HG02884 (cell line): ENCODE data around the gene RCE1.

Experiments
- ATAC-seq: cut with Tn5 transposase; IDR thresholded peaks from one replicate; pipeline ENCODE4 v1.9.1; 2021; ENCODE audit warnings: mild to moderate bottlenecking, moderate library complexity; ENCODE audit not compliant: unreplicated experiment

Gene RCE1

DNA sequence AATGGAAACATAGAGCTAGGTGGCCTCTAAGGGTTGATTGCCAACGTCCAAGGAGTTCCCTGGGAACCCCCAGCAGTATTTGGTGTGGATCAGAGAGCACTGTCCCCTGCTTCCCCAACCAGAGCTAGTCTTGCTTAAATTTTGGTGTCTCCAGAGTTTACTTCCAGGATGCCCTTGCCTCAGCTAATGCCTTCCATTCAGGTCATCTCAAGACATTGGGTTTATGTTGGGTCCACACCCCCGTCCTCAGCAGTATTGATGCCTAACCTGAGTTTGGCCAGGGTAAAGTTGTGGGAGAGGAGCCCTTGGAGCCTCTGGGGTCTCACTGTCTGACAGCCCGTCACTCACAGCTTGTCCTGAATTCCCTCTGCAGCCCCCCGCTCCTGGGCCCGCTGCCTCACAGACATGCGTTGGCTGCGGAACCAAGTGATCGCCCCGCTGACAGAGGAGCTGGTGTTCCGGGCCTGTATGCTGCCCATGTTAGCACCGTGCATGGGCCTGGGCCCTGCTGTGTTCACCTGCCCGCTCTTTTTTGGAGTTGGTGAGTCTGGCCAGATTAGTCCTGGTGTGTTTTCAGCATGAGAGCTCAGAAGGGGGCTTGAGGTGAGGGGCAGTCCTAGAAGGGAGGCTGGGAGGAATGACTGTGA is 1.4 kb downstream of the RCE1 start:
- ATAC-seq, result no peak

DNA sequence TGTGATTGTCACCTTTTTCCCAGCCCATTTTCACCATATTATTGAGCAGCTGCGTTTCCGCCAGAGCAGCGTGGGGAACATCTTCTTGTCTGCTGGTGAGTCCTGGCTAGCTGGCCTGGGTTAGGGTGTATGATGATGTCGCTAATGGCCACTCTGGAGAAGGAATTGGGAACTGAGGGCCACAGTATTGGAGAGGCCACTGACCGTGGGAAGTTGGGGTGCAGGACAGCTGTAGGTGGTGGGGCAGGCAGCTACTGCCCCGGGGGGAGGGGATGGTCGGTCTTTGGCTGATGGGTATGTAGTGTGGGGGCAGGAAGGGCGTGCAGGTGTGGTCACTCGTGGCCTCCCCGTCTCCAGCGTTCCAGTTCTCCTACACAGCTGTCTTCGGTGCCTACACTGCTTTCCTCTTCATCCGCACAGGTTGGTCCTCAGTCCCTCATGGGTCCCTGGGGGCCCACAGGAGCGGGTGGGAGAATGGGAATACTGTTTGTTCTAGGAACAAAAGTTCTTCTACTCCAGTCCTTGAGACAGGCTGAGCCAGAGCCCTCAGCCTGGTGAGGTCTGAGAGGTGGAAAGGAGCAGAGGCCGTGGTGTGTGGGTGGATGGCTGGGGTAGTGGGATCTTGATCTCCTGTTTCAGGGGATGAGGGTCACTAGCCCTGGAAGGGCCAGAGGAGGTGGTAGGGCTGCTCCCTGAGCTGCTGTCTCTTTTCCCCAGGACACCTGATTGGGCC is 2.1 kb downstream of the RCE1 start:
- no peak for ATAC-seq

DNA sequence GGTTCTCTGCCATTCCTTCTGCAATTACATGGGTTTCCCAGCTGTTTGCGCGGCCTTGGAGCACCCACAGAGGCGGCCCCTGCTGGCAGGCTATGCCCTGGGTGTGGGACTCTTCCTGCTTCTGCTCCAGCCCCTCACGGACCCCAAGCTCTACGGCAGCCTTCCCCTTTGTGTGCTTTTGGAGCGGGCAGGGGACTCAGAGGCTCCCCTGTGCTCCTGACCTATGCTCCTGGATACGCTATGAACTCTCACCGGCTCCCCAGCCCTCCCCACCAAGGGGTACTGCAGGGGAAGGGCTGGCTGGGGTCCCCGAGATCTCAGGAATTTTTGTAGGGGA is 2.6 kb downstream of the RCE1 start:
- no peak for ATAC-seq

DNA sequence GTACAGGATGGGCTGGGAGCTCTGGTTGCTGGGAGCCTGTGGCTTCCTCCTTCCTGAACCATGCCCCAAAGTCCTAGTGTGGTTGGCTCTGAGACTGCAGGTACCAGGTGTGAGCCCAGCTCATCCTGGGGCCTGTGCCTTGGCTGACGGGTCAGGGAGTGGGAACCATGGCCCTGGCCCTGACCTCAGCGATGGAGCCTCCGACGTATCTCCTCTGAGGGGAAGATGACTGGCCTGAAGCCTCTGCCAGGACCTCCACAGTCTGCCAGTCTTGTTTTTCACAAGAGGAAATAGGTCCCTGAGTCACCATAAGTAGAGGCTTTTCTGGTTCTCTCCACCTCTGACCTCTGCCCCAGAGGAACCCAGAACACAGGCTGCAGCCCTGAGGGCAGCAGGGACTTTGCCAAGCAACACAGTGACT is 3.4 kb downstream of the RCE1 start:
- ATAC-seq, result no peak

DNA sequence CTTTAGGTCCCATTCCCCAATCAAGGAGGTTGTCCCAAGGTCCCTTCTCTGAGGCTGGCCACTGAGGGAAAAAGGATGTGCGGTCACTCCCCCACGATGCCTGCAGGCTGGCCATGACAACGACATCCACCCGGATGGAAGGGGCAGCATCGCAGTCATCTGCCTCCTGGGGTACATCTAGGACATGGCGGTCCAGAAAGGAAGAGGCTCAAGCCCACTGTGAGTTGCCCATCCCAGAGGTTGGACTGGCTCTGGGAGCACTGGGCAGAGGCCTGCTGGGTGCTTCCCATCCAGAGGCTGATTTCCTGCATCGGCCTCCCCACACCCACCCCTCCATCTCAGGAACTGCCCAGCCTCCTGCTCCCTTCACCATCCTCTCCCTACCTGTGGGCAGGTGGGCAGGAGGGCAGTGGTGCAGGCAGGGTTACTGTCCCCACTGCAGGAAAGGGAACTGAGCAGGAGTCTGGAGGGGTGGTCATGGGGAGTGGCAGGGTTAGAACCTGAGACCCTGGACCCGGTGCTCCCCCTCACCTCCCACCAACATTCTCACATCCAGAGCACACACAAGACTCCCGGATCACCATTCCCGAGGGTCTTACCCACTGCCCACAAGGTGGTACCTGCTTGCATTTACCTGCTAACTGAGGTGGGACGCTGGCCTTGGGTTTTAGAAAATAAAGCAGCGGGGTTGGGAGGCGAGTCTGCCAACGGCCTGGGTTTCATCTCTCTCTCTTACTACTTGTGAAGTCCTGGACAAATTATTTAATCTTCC is 4.4 kb downstream of the RCE1 start:
- no peak for ATAC-seq

DNA sequence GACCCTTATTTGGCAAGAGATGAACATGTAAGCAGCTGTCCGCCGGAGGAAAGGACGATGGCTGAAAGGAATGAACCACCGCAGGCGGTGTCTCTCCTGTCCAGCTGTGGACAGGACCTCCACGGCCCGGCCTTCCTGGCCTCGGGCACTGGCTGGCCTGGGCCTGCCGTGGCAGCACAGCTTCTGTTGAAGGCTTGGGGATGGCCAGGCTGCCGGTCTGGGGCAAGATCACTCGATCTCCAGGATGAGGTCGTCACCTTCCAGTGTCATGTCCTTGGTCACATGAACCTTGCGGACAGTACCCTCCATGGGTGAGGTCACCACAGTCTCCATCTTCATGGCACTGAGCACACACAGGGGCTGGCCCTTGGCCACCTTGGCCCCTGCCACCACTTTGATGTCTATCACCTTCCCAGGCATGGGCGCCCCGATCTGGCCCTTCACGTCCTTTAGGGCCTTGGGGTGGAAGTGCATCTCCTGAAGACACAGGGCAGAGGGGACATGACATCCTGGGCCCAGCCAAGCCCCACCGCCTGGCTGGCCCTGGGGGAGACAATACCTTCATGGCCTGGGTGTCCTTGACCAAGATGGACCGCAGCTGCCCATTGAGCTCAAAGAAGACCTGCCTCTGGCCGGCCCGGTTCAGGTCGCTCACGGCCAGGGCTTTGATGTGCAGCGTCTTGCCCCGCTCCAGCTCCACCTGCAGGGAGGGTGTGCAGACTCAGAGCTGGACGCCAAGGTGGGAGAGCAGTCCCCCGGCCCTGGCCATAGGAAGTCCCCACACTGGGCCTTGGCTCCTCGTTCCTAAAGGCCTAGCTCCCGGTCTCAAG is 5.6 kb downstream of the RCE1 start:
- no peak for ATAC-seq

DNA sequence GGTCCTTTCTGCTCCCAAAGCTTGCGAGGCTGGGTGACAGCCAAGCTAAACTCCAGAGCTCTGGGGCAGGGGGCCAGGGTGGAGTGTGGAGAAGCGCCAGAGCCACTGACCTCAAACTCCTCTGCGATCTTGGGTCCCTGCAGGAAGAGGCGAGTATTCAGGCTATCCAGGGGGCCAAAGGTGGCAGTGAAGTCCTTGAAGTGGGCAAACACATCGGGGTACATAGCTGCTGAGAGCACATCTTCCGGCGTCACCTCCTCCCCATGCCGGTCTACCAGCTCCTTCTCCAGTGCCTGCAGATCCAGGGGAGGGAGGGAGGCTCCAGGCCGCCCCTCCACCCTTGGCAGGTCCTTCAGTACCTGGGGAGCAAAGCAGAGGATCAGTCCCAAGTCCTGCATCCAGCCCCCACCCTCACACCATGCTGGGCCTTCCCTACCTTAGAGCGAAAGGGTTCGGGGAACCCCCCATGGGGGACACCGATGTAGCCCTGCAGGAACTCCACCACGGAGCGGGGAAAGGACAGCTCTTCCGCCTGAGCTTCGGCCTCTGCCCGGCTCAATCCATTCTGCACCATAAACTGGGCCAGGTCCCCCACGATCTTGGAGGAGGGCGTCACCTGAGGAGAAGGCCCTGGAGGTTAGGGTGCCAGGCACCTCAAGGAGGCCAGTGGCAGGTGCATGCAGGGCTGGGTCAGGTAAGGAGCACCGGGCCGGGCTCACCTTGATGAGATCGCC is 6.4 kb downstream of the RCE1 start:
- ATAC-seq, result no peak

DNA sequence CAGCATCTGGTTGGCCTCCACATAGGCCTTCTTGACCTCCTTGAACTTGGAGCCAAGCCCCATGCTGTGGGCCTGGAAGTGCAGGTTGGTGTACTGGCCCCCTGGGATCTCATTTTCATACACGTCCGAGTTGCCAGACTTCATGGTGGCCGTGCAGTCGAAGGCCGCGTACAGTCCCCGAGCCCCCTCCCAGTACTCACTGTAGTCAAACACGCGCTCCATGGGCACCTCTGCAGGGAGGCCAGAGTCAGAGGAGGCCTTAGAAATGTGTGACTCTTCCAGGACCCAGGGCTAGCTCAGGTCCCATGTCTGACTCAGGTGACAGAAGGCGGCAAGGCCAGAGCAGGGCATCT is 7.0 kb downstream of the RCE1 start:
- ATAC-seq, result no peak

DNA sequence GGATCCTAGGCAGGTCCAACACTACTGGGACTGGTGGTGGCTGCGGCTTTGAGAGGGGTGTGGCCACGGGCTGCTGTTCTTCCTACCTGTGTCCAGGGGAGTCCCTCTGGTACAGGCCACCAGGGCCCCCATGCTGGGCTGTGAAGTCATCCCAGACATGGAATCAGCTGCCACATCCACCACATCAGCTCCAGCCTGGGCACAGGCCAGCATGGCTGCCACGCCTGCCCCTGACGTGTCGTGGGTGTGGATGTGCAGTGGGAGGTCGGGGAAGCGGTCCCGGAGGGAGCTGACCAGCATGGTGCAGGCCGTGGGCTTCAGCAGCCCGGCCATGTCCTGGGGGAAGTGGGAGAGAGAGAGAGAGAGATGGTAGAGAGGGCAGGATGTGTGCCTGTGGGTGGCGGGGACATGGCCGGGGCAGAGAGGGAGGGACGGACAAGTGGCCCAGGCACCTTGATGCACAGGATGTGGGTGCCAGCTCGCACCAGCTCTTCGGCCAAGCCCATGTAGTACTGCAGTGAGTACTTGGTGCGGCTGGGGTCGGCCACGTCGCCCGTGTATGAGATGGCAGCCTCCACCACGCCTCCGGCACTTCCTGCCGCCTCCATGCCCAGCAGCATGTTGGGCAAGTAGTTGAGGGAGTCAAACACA is 7.5 kb downstream of the RCE1 start:
- no peak for ATAC-seq

DNA sequence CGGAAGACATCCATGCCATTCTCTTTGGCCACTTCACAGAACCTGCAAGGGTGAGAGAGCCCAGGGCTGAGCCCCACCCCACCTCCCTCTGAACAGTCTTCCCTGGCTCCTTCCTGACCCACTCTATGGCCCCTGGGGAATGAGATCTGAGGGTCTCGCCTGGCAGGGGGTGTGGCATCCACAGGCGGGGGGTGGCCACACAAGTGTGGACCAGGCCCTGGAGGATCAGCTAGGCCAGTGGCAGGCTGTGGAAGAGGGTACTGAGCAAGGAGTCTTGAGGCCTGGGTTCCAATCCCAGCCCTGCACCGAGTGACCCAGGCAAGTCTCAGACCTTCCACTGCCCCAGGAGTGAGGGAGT is 8.0 kb downstream of the RCE1 start:
- ATAC-seq, result no peak

DNA sequence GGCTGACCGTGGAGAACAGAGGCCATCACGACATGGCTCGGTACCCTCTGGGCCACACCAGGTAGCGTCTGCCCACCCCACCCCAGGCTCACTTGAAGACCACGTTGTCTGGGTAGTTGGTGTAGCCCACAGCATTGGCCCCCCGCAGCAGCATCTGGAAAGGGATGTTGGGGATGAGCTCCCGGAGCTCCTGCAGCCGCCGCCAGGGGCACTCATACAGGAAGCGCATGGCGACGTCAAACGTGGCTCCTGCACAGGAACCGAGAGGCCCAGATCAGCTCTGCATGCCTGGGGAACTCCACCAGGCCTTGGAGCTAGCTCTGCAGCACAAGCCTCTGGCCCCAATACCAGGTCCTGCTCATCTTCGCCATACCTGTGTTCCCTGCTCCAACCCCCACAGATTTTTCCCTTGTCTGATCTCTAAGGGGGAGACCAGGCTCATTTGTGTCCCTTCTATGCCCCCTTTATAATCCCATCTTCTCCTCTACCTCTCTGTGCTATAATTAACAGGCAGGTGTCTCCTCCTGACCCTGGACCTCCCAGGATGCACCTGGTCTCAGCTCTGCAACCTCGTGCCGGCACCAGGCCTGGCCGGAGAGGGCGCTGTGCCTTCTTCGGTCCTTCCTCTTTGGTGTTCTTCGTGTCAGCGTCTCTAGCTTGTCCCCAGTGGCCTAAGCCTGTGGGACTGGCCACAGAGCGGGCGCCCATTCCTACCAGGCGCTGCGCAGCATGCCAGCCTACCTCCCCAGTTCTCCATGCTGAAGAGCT is 8.6 kb downstream of the RCE1 start:
- no peak for ATAC-seq

DNA sequence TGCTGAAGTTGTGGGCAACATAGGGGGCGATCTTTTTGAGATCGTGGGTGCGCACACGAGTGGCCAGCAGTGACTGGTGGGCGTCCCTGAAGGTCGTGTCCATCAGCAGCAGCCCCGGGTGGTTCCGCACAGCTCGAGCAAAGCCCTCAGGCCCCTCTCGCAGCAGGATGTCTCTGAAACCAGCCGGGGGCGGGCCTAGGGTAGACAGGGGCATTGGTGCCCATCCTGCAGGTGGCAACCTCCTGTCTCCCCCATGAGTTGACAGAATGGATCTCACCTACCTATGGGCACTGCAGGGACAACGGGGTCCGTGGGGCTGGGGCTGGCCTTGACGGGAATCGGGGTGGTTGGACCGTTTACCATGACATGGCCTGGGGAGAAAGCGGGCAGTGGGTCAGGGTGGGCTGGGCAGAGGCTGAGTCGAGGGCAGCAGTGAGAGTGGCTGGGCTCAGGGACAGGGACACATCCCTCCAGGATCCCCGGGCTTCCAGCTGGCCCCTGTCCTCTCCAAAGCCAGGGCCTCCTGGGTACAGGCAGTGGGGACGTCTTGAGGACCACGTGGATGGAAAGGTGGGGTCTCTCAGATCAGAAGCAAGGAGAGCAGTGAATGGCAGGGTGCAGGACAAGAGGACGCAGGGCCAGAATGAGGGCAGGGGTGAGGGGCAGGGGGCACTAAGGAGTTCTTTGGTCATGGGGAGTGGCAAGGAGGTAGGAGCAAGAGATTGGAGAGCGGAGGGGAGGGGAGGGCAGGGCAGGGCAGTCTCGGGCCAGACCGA is 9.4 kb downstream of the RCE1 start:
- no peak for ATAC-seq

DNA sequence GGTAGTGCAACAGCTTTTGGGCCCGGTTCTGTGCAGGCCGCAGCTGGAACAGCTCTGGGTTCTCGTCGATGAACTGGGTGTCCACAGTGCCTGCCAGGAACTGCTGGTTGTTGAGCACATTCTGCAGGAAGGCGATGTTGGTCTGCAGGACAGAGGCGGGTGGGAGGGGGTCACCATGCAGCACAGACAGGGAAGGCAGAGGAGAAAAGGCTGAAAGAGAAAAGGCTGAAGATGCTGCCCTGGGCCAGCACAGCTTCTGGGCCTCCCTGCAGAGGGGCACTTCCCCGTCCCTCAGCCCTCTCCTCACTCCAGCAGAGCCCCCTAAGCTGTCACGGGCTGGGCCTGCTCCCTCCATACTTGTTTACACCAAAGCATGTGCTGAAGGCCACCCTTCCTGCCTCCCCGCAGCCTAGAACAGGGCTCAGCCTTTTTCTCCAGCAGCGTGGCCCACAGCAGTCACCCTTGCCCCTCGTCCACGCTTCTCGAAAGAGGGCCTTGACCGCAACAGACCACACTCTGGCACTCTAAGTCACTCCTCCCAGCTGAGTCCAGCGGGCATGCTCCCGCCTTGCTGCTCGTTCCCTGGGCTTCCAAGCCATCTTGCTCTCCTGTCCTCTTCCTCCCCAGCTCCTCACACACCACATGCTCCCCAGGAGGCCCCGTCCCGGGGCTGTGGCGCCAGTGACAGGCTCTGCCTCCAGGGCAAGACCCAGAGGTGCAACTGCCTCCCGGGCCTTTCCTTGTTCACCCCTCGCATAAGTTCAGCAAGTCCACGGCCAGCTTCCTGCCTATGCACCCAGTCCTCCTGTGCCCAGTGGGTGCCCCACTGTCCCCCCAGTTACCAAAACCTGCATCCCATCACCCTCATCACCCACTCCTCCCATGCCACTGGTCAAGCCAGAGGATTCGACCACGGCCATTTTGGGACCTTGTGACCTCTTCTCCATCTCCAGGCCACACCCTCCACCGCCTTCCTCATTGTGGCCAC is 10.3 kb downstream of the RCE1 start:
- ATAC-seq, result no peak

DNA sequence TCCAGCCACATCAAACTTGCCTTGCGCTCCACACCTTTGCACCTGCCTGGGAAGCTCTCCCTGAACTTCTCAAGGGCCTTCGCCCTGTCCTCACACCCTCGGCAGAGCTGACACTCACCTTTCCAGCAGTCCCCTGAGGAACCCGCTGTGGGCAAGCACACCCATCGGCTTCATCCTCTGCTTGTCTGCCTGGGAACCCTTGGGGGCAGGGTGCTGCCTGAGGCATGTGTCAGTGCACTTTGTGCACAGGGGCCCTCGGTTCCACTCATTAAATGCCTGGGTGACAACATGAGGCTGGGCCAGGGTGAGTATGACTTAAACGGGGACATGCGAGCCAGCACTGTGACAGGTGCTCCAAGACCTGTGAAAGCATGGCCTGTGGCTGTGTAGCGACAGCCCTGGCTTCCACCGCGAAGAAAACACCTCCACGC is 11.0 kb downstream of the RCE1 start:
- ATAC-seq, result no peak

DNA sequence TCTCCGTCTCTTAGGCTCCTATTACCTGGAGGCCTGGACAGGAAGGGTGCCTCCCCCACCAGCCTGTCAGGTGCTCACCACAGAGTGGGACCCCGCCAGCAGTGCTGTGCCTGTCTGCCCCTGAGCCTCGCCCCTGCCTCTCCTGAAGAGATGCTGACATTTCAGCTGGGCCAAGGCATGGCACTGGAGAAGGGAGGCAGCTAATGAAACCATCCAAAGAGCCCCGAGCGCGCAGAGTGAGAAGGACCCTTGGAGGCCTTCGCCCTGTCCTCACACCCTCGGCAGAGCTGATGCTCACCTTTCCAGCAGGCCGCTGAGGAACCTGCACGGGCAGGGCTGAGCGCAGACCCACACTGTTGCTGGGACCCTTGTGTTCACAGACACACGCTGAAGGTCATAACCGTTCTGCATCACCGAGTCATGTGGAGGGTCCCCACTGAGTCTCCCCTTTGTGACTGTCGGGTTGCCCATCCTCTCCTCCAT is 11.5 kb downstream of the RCE1 start:
- no peak for ATAC-seq

DNA sequence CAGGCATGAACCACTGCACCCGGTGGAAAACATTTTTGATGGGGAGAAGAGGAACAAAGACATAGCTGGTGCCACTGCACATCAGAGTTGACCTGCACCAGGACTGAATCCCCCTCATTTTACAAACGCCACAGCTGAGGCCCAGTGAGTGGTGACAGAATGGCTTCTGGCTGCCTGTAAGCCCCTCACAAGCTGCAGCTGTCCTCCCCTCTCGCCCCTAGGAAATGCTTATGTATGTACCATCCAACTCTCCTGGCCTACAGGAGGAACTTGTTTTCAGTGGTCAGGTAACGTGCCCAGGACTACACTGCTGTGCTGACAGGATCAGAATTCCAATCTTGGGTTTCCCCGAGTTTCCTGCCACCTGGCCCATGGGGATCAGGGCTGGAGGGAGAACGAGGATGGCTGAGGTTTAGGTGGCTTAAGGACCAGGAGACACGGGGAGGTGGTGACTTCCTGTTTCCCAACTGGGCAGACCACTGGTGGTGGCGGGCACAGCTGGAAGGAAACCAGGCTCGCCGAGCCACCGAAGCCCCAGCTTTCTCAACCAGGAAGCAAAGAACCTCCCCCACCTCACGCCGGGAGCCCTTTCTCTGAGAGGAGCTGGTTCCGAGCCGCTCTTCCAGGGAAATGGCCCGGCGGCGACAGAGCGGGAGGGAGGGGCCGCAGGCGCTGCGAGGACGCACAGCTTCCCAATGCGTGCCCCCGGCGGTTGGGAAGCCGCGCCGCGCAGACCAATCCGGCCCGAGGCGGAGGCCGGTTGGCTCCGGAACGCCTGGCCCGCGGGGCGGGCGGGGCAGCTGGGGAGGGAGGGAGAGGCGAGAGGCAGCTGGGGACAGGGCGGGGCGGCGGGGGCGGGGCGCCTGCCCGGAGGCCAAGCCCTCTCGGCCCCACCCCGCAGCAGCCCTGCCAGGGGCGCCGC is 12.6 kb downstream of the RCE1 start:
- ATAC-seq, result peak; percentile 64
